Astrocyte (in vitro differentiated cells and primary cell): Measurements from ENCODE around the gene RAB40C.

Experiments used
- EZH2 ChIP-seq: IDR thresholded peaks from 2 replicates; pipeline ENCODE4 v1.6.1; 2012; ENCODE audit warnings: mild to moderate bottlenecking, low read length, inconsistent platforms; ENCODE audit not compliant: insufficient read depth
- TF ChIP-seq, protein P1 (sequence below): IDR thresholded peaks from 2 replicates; pipeline ENCODE4 v1.5.1; 2011; ENCODE audit warnings: low read depth, mild to moderate bottlenecking, inconsistent platforms, low read length, moderate library complexity; ENCODE audit not compliant: insufficient read depth

DNA sequence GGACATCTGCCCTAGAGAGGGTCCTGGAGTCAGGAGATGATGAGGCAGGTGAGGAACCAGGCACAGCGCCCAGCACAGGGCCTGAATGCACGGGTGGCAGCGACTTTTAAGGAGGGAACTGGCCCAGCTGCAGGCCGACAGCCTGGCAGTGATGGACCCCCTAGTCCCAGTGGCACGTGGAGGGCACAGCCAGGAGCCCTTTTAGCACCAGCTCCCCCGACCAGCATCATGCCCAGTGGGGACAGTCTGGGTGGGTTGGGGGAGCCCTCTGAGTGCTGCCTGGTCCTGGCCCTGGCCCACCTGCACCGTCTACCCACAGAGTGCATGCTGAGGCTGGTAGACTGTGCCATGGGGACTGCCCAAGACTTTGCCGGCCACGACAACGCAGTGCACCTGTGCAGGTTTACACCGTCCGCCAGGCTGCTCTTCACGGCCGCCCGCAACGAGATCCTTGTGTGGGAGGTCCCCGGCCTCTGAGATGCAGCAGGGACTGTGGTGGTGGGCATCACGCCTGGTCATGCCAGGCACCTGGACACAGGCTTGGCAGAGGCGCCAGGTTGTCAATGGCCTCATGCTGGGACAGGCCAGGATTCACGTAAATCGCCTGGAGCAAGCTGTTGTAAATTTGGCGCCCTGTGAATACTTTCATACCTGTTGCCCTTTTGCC is 77.4 kb downstream of the RAB40C start:
- TF ChIP-seq EZH2 = no peak
- TF ChIP-seq, protein P1, sequence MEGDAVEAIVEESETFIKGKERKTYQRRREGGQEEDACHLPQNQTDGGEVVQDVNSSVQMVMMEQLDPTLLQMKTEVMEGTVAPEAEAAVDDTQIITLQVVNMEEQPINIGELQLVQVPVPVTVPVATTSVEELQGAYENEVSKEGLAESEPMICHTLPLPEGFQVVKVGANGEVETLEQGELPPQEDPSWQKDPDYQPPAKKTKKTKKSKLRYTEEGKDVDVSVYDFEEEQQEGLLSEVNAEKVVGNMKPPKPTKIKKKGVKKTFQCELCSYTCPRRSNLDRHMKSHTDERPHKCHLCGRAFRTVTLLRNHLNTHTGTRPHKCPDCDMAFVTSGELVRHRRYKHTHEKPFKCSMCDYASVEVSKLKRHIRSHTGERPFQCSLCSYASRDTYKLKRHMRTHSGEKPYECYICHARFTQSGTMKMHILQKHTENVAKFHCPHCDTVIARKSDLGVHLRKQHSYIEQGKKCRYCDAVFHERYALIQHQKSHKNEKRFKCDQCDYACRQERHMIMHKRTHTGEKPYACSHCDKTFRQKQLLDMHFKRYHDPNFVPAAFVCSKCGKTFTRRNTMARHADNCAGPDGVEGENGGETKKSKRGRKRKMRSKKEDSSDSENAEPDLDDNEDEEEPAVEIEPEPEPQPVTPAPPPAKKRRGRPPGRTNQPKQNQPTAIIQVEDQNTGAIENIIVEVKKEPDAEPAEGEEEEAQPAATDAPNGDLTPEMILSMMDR = no peak
